BJ (cell line): ENCODE measurements around the gene GAB2. TPM values are rescaled to one million over a fixed set of nuclear protein-coding genes. Genes with fewer than 3 reads are reported as not detected.

Source experiments
- CTCF ChIA-PET: fragments of 350-600 bp; formaldehyde crosslinking; extraction: SDS; loops from one replicate; lab custom pipeline; 2021; ENCODE audit warnings: antibody characterized with exemption, inconsistent platforms; lab: Yijun Ruan, JAX
- POLR2A ChIA-PET: fragments of 300-600 bp; sonication (Branson Sonifier 250); formaldehyde crosslinking; extraction: SDS; loops from one replicate; lab custom pipeline; 2021; ENCODE audit warnings: antibody characterized with exemption; lab: Charles Lee
- DNase-seq: peaks from one replicate; pipeline ENCODE4 v3.0.0-alpha.2; 2011; ENCODE audit warnings: low read depth
- H3K27me3 ChIP-seq: 2 replicates; pipeline ENCODE4 v1.6.0; 2011; ENCODE audit warnings: low read length; ENCODE audit not compliant: control insufficient read depth, insufficient read depth
- H3K36me3 ChIP-seq: 2 replicates; pipeline ENCODE4 v1.5.1; 2011; ENCODE audit warnings: low read length; ENCODE audit not compliant: control insufficient read depth, insufficient read depth
- H3K4me3 ChIP-seq: 2 replicates; pipeline ENCODE4 v1.5.1; 2011; ENCODE audit warnings: low read depth, mild to moderate bottlenecking, control low read depth, low read length
- polyA plus RNA-seq: library from polyadenylated mRNA; depleted of rRNA; stranded (reverse); fragments of >200 nt; gene quantifications from 2 replicates; pipeline ENCODE4 v1.2.3, GENCODE V29; 2011
- TF ChIP-seq, protein P1 (sequence below): IDR thresholded peaks from 2 replicates; pipeline ENCODE4 v1.5.1; 2011; ENCODE audit warnings: low read depth, mild to moderate bottlenecking, control low read depth, inconsistent platforms, low read length, moderate library complexity; ENCODE audit not compliant: insufficient read depth

The GAB2 gene
- polyA plus RNA-seq, 1 experiment: 12.2 TPM

DNA sequence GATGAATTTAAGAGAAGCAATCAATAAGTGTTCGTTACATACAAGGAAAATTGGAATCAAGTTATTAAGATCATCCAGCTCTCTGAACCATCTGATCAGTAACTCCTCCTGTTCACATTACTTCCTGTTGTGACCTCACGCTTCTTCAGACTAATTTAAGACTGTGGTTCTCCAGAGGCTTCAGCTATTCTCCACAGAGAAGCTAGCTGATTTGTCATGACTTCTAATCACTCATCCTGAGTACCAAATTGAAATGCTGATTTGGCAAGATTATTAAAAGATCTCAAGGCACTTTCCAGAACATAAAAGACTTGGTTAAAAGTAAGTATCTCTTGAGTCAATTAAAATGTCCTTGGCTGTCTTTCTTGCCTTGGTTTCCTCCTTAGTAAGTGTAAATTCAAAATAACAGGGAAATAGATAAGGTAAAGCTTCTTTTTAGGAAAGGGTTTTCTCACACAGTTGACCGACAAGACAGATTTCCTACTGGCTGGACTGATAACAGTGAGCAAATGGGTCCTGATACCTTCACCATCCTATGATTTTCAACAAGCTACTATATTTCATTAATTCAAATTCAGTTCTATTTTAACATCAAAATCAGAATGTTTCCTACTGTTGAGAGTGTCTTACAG is 38.5 kb downstream of the GAB2 start:
- ChIA-PET POLR2A (no interaction called here), CTCF (interaction anchor here (0.6 to 1.6 kb wide), 5 partner anchors 9 to 267 kb away, joined by 3 to 4 read pairs (median 3); no protein-coding TSS in a partner anchor)
- DNase-seq: no peak

GRCh38 chr11:78377625-78378418 is 39.8 kb downstream of the GAB2 start:
- no peaks in the 10 kb centered on the region for H3K36me3 ChIP-seq
- H3K4me3 ChIP-seq: no peak overlapping the region
- no peak for DNase-seq
- ChIA-PET CTCF (no interaction called here), POLR2A (no interaction called here)
- TF ChIP-seq, protein P1, sequence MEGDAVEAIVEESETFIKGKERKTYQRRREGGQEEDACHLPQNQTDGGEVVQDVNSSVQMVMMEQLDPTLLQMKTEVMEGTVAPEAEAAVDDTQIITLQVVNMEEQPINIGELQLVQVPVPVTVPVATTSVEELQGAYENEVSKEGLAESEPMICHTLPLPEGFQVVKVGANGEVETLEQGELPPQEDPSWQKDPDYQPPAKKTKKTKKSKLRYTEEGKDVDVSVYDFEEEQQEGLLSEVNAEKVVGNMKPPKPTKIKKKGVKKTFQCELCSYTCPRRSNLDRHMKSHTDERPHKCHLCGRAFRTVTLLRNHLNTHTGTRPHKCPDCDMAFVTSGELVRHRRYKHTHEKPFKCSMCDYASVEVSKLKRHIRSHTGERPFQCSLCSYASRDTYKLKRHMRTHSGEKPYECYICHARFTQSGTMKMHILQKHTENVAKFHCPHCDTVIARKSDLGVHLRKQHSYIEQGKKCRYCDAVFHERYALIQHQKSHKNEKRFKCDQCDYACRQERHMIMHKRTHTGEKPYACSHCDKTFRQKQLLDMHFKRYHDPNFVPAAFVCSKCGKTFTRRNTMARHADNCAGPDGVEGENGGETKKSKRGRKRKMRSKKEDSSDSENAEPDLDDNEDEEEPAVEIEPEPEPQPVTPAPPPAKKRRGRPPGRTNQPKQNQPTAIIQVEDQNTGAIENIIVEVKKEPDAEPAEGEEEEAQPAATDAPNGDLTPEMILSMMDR: no peak
- no peaks in the 10 kb centered on the region for H3K27me3 ChIP-seq

More for the DNA sequence above, 38.5 kb downstream of the GAB2 start:
- TF ChIP-seq, protein P1: no peak
- Histone ChIP-seq H3K27me3 (no peaks in the 10 kb centered on the region), H3K36me3 (no peaks in the 10 kb centered on the region), H3K4me3 (no peak overlapping the region)

GRCh38 chr11:78376858-78377257 is 40.8 kb downstream of the GAB2 start:
- CTCF ChIA-PET: no interaction called here
- H3K4me3 ChIP-seq: no peak overlapping the region
- DNase-seq: no peak
- H3K27me3 ChIP-seq: no peaks in the 10 kb centered on the region
- POLR2A ChIA-PET: no interaction called here
- TF ChIP-seq, protein P1: no peak
- no peaks in the 10 kb centered on the region for H3K36me3 ChIP-seq

GRCh38 chr11:78374917-78375316 is 42.7 kb downstream of the GAB2 start:
- no peak for DNase-seq
- no peaks in the 10 kb centered on the region for H3K36me3 ChIP-seq
- TF ChIP-seq, protein P1: no peak
- no peaks in the 10 kb centered on the region for H3K27me3 ChIP-seq
- ChIA-PET POLR2A (no interaction called here), CTCF (interaction anchor here (0.7 kb wide), 1 partner anchor 174 kb away, joined by 3 read pairs; no protein-coding TSS in a partner anchor)
- no peak overlapping the region for H3K4me3 ChIP-seq

DNA sequence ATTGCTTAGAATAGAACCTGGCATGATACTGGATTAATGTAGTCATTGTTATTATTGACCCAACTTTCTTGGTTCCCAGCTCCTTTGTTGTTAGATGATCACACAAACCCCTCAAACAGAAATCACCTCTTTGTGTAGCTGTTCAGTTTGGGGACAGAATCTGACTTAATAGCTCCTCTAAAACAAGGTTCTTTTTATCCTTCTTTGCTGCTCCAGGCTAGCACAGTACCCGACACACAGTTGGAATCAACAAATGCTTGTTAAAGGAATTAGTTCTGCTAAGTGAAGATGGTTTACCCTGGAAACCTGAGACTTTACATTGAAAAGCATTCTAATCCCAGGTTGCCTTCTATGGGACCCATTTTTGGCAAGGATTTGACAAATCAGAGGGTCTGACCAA is 43.9 kb downstream of the GAB2 start:
- Histone ChIP-seq H3K27me3 (no peaks in the 10 kb centered on the region), H3K36me3 (no peaks in the 10 kb centered on the region), H3K4me3 (no peak overlapping the region)
- ChIA-PET CTCF (interaction anchor here (0.6 kb wide), 1 partner anchor 28 kb away, joined by 5 read pairs; no protein-coding TSS in a partner anchor), POLR2A (no interaction called here)
- DNase-seq: no peak
- TF ChIP-seq, protein P1: no peak
